Measurements from ENCODE around the gene TOMM7. TPM values are rescaled to one million over a fixed set of nuclear protein-coding genes. Genes with fewer than 3 reads are reported as not detected.

TOMM7 gene
- total RNA-seq, result 153 and 178 TPM in 2 replicates

GRCh38 chr7:22822486-22823141, at the start of gene TOMM7:
Gene TOMM7, minus strand, starts transcription at chr7:22822849. Its CDS starts 70 bp downstream, at chr7:22822779.

Other genes with a start within 250 kb of the TOMM7 start
- gene IL6, start 95.6 kb downstream of the TOMM7 start, total RNA-seq, result 0.40 and 28.8 TPM in 2 replicates
- 56.4 and 83.0 TPM in 2 replicates for gene HYCC1, start 191.3 kb upstream of the TOMM7 start, total RNA-seq

Measured in epithelial cell of alveolus of lung (primary cell).